GM12865 (cell line): Measurements from ENCODE around the gene LTBP1.
"Not testable (repeated sequence)": the region's sequence is repeated elsewhere in the genome, so short reads cannot be mapped to it uniquely, and the experiment has no call there.

Source experiments
- DNase-seq: peaks from one replicate; pipeline ENCODE4 v3.0.0; 2010; ENCODE audit warnings: low read depth
- H3K4me3 ChIP-seq: 2 replicates; pipeline ENCODE4 v1.5.1; 2011; ENCODE audit warnings: mild to moderate bottlenecking, low read depth, low read length, control low read depth
- TF ChIP-seq, protein P1 (sequence below): IDR thresholded peaks from 2 replicates; pipeline ENCODE4 v1.5.1; 2011; ENCODE audit warnings: low read length, control low read depth, low read depth, inconsistent platforms; ENCODE audit not compliant: insufficient read depth; ENCODE audit errors: missing control alignments

Gene LTBP1

DNA sequence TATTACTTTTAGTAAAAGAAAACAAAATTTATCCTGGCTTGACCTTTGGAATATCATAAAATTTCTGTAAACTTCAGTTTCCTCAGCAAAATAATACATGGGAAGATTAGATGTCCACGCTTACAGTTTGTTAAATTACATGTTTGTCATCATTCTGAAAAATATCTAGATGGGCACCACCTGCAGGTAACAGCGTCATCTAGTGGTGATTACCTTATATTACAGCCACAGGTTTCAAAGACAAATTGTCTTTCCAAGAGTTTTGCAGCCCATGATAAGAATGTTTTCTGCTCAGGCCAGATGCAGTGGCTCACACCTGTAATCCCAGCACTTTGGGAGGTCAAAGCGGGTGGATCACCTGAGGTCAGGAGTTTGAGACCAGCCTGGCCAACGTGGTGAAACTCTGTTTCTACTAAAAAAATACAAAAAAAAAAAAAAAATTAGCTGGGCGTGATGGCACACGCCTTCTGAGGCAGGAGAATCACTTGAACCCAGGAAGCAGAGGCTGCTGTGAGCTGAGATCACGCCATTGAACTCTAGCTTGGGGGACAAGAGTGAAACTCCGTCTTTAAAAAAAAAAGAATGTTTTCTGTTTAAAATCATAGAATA is 433.4 kb downstream of the LTBP1 start:
- no peak overlapping the region for H3K4me3 ChIP-seq
- peak; percentile 32 for DNase-seq
- TF ChIP-seq, protein P1, sequence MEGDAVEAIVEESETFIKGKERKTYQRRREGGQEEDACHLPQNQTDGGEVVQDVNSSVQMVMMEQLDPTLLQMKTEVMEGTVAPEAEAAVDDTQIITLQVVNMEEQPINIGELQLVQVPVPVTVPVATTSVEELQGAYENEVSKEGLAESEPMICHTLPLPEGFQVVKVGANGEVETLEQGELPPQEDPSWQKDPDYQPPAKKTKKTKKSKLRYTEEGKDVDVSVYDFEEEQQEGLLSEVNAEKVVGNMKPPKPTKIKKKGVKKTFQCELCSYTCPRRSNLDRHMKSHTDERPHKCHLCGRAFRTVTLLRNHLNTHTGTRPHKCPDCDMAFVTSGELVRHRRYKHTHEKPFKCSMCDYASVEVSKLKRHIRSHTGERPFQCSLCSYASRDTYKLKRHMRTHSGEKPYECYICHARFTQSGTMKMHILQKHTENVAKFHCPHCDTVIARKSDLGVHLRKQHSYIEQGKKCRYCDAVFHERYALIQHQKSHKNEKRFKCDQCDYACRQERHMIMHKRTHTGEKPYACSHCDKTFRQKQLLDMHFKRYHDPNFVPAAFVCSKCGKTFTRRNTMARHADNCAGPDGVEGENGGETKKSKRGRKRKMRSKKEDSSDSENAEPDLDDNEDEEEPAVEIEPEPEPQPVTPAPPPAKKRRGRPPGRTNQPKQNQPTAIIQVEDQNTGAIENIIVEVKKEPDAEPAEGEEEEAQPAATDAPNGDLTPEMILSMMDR = peak; percentile 71

- no peak overlapping the region for H3K4me3 ChIP-seq
- DNase-seq = no peak
- TF ChIP-seq, protein P1 = no peak
These were observed 434.0 kb downstream of the LTBP1 start for GRCh38 chr2:33380719-33381118.

- H3K4me3 ChIP-seq = no peak overlapping the region
- no peak for DNase-seq
- TF ChIP-seq, protein P1 = no peak
These were observed 434.6 kb downstream of the LTBP1 start for GRCh38 chr2:33381301-33381858.

DNA sequence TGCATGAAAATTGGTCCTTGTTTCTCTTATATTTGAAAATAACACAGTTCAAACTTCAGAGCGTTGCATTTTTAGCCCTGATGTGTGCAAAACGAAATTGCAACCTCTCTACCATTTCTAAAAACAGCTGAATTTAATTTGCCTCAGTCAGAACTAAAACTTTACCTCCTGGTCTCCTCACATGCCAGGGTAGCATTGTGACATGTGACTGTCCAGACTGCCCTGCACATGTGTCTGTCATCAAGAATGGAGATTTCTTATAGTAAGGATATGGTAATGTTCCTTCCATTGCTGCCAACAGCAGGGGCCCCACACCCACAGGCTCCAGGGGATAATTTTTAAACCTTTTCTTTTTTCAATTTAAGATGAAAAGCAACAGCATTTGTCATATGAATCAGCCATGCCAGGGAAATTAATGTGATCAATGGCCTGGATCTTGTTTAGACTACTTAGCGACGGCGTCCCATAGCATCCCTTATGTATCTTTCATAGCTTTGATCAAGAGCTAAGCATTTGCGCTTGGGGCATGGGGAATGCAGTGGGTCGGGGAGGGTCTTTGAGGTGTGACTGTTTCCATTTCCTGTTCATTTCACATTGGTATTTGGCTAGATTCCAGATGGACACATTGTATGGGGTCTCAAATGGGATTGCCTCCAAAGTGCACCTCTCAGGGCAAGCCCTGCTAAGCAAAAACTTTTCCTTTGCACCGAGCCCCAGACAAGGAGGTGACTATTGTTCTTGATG is 437.3 kb downstream of the LTBP1 start:
- TF ChIP-seq, protein P1 = no peak
- DNase-seq = no peak
- no peak overlapping the region for H3K4me3 ChIP-seq

- no peak overlapping the region for H3K4me3 ChIP-seq
- TF ChIP-seq, protein P1 = no peak
These were observed 437.8 kb downstream of the LTBP1 start for GRCh38 chr2:33384599-33384961.

DNA sequence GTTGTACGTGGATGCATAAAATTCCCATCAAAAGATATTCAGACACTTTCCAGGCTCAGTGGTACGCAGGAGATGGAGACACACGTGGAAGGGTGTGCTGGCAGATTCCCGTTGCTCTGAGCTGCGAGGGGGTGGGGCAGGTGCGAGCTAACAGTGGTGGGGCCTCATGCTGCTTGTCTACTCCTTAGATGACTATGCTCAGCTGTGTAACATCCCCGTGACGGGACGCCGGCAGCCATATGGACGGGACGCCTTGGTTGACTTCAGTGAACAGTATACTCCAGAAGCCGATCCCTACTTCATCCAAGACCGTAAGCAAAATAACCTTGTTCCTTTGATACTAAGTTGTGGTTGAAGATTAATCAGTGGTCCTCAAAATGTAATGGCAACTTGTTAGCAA is 442.2 kb downstream of the LTBP1 start:
- no peak for DNase-seq
- no peak overlapping the region for H3K4me3 ChIP-seq
- TF ChIP-seq, protein P1 = no peak

More at GRCh38 chr2:33384599-33384961, 437.8 kb downstream of the LTBP1 start:
- no peak for DNase-seq

- H3K4me3 ChIP-seq, DNase-seq: not testable (repeated sequence)
These were observed 442.9 kb downstream of the LTBP1 start for GRCh38 chr2:33389695-33390094.
